Activated CD4-positive, alpha-beta T cell treated with anti-CD3 and anti-CD28 coated beads, Interleukin-2, amount 50 U/mL, for 16 hours (primary cell): ENCODE measurements around the gene LRRC2.
"Not testable (repeated sequence)": the region's sequence is repeated elsewhere in the genome, so short reads cannot be mapped to it uniquely, and the experiment has no call there.

Experiments used
- DNase-seq: peaks from one replicate; pipeline ENCODE4 v3.0.0-alpha.2; 2020

The LRRC2 gene

DNA sequence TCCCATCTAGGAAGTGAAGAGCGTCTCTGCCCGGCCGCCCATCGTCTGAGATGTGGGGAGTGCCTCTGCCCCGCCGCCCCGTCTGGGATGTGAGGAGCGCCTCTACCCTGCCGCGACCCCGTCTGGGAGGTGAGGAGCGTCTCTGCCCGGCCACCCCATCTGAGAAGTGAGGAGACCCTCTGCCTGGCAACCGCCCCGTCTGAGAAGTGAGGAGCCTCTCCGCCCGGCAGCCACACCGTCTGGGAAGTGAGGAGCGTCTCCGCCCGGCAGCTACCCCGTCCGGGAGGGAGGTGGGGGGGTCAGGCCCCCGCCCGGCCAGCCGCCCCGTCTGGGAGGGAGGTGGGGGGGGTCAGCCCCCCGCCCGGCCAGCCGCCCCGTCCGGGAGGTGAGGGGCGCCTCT is 71.6 kb downstream of the LRRC2 start:
- DNase-seq = not testable (repeated sequence)

DNA sequence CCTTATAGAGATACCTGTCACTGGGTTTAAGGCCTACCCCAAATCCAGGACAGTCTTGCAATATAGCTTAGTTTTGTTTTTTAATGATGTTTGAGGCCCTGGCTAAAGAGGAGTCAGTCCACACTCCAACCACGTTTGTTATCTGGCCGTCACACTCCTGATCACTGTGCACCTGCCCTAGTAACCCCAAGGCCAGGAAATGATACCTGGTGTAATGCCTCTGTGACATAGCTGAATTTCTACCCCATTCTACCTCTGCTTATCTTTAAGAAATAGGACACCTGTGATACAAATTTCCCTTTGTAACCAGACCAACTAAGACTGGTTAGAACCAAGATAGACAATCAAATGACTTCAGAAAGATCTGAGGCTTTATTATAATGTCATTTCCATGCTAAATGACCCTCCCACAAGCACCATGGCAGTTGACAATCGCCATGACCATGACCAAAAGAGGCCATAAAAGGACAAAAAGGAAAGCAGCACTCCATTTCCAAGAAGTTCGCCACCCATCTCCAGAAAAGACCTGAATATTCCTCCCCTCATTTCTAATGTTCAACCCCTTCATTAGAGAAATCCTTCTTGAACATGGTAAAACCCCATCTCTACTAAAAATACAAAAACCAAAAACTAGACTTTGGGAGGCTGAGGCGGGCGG is 73.1 kb downstream of the LRRC2 start:
- DNase-seq = no peak

DNA sequence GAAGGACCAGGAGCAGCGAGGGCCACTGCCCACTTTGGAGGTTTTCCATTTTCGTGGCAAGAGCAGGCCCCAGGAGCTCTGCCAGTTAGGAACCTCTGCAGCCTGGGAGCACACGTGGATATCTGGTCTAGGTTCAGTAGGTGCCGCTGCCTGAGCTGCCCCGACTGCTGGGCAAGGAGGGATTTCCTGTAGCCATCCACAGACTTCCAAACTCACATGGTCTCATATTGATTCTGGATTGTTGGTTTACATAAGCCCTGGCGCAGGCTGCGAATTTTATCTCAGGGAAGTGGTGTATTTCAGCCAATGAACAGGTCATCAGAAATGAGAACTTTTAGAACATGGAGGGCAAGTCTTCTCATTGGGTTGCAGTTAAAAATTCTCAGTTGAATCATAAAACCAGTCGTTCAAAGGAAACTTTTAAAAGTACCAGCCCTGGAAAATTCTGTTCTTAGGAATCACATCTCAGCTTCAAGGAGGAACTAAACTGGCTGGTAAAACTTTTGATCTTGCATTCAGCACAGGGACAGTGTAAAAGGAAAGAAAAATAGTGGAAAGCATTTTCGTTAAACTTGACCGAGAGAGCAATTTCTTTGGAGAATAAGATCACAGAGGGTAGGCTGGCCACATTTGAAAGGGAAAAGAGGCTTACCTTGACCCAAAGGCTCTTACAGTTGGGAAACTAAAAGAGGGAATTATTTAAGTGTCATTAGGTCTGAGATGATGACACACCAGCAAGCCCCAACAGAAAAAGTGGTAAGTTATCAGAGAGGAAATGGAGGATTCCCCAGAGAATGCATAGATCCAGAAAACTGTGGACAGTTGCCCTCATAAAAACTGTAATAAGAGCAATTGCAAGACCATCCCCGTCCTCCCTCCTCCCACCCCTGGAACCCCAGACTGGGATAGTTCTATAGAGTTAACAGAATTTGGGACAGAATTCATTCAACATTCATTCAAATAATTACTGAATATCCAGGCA is 74.7 kb downstream of the LRRC2 start:
- DNase-seq = no peak

DNA sequence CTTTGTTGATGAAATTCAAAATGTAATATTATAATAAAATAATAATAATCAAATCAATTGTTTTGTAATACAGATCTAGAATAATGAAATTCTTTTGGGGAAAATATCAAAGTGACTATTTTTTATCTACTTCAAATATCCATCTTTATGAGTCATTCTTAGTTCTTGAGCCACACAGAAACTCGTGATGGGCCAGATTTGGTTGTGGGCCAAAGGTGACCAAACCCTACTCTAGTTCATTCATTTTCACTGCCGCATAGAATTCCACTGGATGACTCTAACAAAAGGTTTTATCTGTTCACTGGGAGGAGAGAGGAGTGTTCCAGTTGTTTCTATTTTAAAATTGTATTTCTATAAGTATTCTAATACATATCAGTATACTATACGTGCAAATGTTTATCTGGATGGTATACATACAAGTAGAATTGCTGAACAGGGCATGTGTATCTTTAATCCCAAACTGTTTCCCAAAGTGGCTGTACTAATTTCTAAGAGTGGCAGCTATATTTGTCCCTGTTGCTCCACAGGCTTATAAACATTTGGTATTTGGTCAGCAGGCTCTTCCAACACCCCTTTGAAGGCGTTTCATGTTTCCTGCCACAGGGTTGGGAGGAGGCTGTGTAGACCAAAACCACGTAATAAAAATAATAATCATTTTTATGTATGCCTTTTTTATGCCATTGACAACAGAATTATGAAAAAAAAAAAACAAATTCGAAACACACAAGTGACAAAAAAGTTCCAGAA is 75.6 kb downstream of the LRRC2 start:
- no peak for DNase-seq

DNA sequence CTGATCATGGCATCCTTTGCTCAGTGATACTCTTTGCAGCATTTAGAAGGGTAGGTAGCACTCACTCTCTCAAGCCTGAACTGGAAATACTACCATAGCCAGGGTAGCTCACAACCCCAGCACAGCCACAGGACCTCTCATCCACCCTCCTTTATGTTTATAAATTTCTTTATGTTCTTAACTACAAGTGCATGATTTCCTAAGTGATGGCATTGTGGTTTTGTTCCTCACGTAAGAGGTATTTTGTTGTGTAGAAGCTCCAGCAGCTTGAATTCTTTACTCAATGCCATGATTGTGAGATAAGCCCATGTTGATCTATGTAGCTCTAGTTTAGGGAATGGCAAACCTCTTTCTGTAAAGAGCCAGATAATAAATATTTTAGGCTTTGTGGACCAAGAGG is 76.2 kb downstream of the LRRC2 start:
- DNase-seq = no peak

DNA sequence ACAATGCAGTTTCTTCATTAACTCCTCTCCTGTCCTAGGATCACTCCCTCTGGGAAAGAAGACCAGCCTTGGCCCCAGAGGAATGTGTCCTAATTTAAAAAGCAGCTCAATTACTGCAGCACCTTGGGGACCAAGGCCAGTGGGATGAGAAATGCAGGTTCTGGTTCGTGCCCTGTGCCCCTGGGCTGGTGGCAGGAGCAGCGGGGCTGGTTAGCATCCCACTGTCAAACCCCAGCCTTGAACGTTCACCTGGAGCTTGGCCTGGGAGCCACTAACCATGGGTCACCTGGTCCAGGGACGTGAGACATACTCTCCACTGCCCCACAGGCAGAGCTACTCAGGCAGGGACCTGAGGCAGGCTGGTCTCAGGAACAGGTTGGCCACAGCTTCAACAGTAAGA is 76.7 kb downstream of the LRRC2 start:
- DNase-seq = no peak

DNA sequence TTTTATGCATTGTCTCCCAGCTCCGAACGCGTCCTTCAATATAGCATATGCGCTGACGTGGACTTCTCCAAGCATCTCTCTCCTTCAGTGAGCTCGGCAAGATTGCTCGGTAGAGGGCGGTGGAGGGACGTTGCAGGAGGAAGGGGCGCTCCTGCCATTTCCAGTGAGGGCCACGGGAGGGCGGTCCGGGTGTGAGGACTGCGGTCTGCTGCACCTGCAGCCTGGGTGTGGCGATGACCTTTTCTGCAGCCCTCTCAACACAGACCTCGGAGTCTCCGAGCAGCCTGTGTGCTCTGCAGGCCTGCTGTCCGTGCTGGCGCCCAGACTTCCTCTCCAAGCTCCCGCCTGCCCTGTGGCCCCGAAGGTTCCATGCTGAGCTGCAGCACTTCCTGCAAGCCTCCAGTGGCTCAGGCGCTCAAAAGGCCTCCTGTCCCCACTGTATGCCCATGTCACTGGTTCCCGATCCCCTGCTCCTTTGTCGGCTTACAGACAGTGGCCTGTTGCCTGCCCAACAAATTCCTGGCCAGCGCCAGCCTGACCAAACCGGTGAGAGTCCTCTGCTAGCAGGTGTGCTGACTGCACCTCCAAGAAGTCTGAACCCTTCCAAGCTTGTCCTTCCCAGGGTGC is 77.3 kb downstream of the LRRC2 start:
- DNase-seq = peak; percentile 95

DNA sequence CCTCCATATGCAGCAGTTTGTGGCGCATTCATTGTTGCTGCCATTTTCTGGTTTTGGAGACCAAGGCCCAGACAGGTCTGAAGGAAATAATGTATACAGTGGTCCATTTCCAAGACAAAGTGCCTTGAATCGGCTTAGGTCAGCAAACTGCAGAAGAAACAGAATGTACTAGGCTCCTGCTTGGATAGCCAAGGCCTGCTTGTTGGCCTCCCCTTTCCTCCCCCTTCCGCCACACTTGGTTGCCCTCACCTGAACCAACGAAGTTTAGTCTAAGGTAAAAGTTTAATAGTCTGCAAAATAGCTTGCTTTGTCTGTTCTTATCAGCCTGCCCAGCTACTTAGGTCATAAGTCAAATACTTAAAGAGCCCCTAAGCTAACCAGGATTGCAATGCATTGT is 80.3 kb downstream of the LRRC2 start:
- DNase-seq = no peak

DNA sequence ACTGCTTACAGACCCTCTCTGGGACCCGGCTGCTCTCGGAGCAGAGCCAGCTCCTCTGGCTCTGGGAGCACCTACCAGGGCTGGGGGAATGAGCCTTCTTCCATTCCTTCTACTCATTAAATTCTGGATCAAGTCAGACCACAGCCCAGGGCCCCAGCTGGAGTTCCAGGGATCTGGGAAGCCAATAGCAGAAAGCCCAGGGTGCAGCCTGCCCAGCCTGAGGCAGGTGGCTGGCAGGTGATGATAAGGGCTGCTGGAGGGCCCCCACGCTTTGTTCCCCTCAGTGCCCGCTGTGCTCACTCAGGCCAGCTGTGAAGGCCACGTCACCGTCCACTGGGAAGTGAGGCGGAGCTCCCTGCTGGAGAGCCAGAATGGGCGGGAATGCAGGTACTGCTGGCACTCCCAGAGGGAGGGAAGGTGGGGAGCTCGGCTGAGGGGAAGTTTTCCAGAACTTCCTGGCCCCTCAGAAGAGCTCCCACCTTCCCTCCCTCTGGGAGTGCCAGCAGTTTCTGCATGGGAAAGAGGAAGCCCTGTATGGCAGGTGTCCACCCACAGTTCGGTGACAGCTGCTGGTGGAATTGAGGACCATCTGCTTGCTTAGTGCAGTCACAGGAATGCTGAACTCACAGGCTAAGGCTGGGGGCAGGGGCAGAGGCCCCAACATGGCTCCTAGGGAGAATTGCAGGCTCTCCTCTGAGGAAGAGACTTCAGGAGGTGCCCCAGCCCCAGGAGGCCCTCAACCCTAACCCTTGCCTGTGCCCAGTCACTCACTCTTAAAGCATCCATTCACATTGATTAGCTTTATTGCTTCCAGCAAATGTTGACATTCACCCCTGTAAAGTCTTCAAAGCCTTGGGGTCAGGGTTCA is 81.0 kb downstream of the LRRC2 start:
- no peak for DNase-seq

DNA sequence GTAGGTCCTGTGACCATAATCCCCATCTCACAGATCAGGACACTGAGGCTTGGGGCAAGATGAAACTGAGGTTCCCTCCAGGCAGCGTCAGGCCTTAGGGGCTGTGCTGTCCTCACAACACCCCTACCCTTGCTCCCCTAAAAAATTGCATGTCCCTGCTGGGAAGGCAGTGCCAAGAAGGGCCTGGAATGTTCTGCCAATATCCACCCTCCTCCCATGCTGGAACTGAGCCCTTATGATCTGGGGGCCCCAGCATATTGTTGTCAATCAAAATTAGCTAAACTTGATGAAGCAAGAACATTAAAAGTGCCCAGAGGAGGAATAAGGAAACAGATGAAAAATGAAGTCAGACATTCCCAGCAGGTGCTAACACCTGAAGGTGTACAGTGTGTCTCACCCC is 81.7 kb downstream of the LRRC2 start:
- DNase-seq = no peak

DNA sequence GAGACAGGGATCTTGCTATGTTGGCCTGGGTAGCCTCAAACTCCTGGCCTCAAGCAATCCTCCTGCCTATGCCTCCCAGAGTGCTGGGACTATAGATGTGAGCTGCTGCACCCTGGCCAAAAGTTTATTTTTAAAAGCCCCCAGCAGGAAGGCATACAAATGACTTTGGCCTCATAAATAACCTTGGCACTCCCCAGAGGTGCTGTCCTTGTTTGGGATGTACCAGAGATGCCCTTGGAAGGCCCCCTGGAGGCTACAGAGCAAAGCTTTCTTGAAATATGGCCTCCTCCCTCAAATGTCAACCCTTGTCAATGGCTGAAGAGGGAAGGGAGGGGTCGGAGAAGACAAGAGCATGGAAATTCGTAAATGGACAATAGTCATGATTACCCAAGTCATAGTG is 82.3 kb downstream of the LRRC2 start:
- DNase-seq = no peak

DNA sequence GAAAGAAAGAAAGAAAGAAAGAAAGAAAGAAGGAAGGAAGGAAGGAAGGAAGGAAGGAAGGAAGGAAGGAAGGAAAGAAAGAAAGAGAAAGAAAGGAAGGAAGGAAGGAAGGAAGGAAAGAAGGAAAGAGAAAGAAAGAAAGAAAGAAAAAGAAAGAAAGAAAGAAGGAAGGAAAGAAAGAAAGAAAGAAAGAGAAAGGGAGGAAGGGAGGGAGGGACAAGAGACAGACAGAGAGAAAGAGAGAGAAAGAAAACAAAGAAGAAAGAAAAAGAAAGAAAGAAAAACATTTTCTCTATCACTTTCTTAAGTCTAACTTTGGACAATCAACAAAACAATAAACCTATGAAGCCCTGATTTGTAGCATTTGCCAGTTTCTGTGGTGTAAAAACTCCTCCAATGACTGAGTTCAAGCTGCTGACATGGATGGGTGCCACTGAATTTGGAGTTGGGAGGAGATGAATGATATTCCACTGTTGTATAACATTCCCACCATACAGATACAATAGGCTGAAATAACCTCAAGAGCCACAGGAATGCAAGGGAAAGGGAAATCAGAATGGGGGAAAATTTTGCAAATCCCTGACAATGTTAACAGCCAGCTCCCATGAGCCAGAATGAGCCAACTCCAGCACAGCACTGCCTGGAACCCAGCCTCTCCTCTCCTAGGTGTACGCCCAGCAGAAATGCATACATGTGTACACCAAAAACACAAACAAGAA is 83.3 kb downstream of the LRRC2 start:
- no peak for DNase-seq

DNA sequence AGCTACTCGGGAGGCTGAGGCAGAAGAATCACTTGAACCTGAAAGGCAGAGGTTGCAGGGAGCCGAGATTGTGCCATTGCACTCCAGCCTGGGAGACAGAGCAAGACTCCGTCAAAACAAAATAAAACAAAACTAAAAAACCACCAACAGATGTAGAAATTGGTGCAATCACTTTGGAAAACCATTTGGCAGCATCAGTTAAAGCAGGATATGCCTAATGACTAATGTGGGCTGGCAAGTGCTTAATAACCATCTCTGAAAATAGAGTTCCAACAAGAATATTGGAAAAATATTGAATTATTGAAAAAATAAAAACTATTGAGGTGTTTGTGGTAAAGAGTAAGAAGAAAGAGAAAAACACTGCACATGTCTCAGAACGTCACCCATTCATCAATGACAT is 84.5 kb downstream of the LRRC2 start:
- no peak for DNase-seq

DNA sequence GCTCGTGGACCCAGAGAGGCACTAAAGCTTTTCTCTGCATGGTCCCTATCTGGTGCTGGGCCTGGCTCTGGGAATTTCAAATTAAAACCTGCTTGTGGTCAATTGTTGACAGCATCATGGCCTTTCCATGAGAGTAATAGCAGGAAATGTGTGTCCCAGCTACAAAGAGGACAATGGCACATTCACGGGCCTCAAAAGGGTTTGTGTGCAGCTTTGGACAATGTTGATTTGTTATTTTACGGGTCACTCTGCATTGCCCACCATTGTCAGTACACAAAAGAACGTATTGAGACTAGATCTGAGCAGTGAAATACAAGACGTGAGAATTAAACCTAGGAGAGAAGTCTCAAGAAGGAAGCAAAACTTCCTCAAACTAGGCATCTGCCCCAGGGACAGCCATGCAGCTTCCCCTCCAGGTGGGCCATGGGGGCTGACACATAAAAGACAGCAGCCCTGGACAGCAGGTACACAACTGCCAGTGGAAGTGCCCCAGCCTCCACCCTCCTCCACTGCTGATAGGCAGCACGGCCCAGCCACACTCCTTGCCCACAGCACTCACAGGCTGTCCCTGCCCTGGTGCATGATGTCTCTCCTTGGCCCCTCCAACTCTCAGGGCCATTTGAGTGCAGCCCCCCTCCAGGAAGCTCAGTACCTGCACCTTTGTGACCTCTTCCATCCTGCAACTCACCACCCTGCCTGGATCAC is 85.5 kb downstream of the LRRC2 start:
- DNase-seq = no peak

DNA sequence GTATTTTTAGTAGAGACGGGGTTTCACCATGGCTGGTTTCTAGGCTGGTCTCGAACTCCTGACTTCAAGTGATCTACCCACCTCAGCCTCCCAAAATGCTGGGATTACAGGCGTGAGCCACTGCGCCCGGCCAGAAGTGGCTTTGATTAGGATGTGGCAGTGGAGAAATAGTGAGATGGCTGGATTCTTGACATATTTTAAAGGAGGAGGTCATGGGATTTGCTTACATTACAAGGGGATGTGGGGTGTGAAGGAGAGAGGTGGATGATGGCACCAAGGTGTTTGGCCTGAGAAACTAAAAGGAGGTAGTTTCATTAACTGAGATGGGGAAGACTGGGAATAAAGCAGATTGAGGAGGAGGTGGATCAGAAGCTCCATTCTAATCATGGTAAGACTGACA is 86.4 kb downstream of the LRRC2 start:
- DNase-seq = no peak

DNA sequence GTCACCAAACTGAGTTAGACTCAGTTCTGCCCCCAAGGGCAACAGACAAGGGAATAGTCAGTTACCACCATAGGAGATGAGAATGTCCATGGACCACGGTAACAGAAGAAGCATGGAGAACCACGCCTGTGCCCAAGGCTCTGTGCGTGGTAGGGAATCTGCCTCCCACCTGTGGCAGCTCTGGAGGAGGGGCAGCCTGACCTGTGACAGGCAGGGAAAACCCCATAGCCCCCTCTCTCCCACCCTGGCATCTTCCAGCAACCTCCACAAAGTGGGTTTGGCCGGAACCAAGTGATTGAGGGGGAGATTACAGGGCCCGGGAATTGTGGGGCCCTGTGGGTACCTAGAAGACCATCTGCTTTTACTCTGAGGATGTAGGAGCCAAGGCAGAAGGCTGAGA is 87.1 kb downstream of the LRRC2 start:
- no peak for DNase-seq

DNA sequence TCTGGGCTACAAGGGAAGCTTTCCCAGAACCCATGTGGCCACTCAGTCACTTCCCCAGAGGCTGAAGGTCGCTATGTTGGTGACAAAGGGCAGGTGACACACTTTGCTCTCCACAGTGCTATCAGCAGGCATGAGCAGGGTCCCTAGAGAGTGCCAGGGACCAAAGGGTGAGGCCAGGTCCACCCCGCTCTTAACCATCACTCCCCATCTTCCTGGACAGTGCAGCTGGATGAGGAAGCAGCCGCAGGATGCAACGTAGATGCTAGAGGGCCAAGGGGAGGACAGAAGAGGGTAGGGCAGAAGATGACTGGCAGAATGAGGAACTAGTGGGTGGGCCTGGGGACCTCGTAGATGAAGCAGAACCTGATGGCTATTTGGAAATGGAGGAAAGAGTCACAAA is 87.8 kb downstream of the LRRC2 start:
- DNase-seq = no peak

DNA sequence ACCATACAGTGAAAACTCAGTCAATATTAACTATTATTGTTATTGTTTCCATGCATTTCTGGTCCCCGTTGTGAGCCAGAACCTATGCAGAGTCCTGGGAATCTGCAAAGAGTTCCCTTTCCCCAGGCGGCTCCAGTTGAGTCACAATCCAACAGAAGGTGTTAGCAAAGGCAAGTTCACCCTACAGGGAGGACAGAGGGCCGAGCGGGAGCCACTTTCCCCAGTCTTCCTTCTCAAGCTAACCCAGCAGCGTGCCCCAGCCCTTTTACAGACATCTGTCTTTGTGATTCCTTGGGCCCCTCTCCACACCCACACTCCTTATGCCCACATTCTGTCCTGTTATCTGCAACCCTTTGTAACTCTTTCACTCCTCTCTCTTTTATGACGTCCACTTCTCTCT is 88.3 kb downstream of the LRRC2 start:
- DNase-seq = no peak

DNA sequence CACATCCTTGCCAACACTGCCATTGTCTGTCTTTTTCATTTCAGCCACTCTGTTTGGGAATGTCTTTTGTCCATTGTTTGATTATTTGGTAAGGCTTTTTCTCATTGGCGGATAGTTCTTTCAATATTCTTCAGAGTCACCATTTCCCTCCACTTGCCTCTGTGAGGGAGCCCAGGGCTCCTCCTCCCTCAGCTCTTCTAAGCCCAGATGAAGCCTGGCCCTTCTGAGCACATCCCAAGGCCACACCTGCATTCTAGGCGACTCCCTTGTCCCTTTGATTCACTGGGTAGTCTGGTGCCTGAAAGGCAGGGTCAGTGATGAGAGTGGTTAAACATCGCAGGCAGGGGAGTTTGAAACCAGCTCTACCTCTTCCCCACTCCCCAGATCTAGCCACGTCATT is 89.0 kb downstream of the LRRC2 start:
- no peak for DNase-seq

DNA sequence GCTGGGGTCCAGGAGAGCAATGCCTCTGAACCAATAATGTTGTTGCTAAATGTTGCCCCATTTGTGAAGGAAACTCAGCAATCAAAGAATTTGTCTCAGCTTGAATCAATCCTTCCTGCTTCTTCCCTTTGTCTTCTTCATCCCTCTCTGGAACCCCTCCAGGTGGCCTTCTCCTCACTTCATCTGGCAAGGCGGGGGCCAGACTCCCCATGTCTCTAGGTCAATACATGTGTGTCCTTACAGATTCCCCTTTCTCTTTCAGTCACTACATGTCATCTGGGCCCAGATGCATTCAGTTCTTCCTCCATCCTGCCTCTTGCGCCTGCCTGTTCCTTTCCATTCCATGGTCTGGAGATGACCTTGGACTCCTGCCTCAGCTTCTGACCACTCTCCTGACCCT is 93.4 kb downstream of the LRRC2 start:
- no peak for DNase-seq

DNA sequence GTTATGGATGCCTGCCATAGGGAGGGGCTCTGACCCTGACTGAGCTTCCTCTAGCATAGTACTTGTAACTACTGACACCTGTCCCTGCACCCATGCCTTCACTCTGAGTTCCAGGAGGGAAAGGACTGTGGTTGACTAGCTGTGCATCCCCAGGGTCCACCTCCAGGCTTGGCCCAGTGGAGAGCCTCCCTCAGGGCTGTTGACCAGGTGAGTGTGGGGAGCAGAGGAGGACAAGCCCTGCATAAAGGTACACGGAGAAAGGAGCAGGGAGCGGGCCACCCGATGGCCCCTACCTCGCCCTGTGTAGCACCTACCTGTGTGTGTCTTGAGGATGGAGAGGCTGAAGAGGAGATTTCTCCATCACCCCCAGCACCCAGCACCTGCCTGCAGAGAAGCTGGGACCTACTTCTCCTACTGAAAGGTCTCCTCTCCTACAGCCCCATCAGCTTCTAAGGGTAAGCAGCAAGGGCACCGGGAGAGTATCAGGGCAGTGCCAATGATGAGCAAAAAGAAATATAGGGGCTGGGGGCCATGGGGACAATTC is 94.7 kb downstream of the LRRC2 start:
- DNase-seq = no peak
